Ishikawa (cell line): ENCODE data around the gene CMTM7.

Experiments
- TAF1 ChIP-seq: IDR thresholded peaks from 2 replicates; pipeline ENCODE4 v1.6.1; 2012; ENCODE audit warnings: low read depth, mild to moderate bottlenecking
- USF1 ChIP-seq: IDR thresholded peaks from 2 replicates; pipeline ENCODE4 v1.6.1; 2012

GRCh38 chr3:32375596-32375930 lies 16.1 kb upstream of the CMTM7 start:
- no peak for TF ChIP-seq USF1
- no peak for TF ChIP-seq TAF1
